H1 (cell line): ENCODE measurements around the gene ZNF548. TPM values are rescaled to one million over a fixed set of nuclear protein-coding genes. Genes with fewer than 3 reads are reported as not detected.

Experiments
- CTCF ChIA-PET: fragments of 300-600 bp; sonication (Branson Sonifier 250); formaldehyde crosslinking; loops from one replicate; lab custom pipeline; 2021; ENCODE audit not compliant: partially characterized antibody; lab: Charles Lee
- POLR2A ChIA-PET: fragments of 300-600 bp; sonication (Branson Sonifier 250); formaldehyde crosslinking; loops from one replicate; lab custom pipeline; 2021; ENCODE audit warnings: inconsistent platforms; ENCODE audit not compliant: partially characterized antibody; lab: Charles Lee
- DNase-seq, 2 experiments: peaks; one replicate each; pipeline versions ENCODE4 v3.0.0 to v3.0.0-alpha.2; 2010 to 2022; ENCODE audit warnings: low spot score in 2 of 2, low read depth in 1 of 2, mixed read lengths in 1 of 2
- FAIRE-seq: peaks from 2 replicates; lab custom pipeline; 2011; peaks lifted over from hg19 to GRCh38; lab: Jason Lieb, UNC
- H2AFZ ChIP-seq: 2 replicates; pipeline ENCODE4 v1.8.1; 2012; ENCODE audit warnings: low read length, inconsistent platforms
- H2AK5ac ChIP-seq: 2 replicates; pipeline ENCODE4 v1.6.1; 2013; ENCODE audit warnings: low read depth, low read length
- H2BK120ac ChIP-seq: replicated peaks from 2 replicates; pipeline ENCODE3; 2013; ENCODE audit warnings: low read depth, low read length, inconsistent platforms
- H2BK12ac ChIP-seq: 2 replicates; pipeline ENCODE4 v1.6.1; 2013; ENCODE audit warnings: low read depth, low read length
- H2BK15ac ChIP-seq: 2 replicates; pipeline ENCODE4 v1.6.1; 2013; ENCODE audit warnings: low read length
- H2BK20ac ChIP-seq: 2 replicates; pipeline ENCODE4 v1.6.1; 2013; ENCODE audit warnings: low read length
- H2BK5ac ChIP-seq: 2 replicates; pipeline ENCODE4 v1.6.1; 2013; ENCODE audit warnings: low read depth, low read length
- H3K14ac ChIP-seq: 2 replicates; pipeline ENCODE4 v1.6.1; 2013; ENCODE audit warnings: inconsistent platforms; ENCODE audit not compliant: insufficient read length
- H3K18ac ChIP-seq: 2 replicates; pipeline ENCODE4 v1.6.1; 2013; ENCODE audit warnings: low read length; ENCODE audit errors: extremely low read depth
- H3K23ac ChIP-seq: 2 replicates; pipeline ENCODE4 v1.6.1; 2013; ENCODE audit warnings: inconsistent platforms; ENCODE audit not compliant: insufficient read length
- H3K23me2 ChIP-seq: 2 replicates; pipeline ENCODE4 v1.6.1; 2013; ENCODE audit warnings: low read depth, low read length
- H3K27ac ChIP-seq: 2 replicates; pipeline ENCODE4 v1.6.1; 2011; ENCODE audit warnings: low read depth, low read length, inconsistent platforms
- H3K27me3 ChIP-seq, 4 experiments: replicated peaks in 1 of 4; 1 replicate in 1 of 4; 2 replicates in 3 of 4; pipeline versions ENCODE4 v1.6.1 to v1.8.1; 2011 to 2013; ENCODE audit warnings: low read length in 3 of 4, mild to moderate bottlenecking in 3 of 4, inconsistent platforms in 2 of 4, mixed read lengths in 2 of 4, moderate library complexity in 1 of 4; ENCODE audit not compliant: control insufficient read depth in 3 of 4, insufficient read depth in 3 of 4; ENCODE audit errors: extremely low read depth in 1 of 4
- H3K36me3 ChIP-seq, 4 experiments: 2 replicates each; pipeline versions ENCODE4 v1.6.1 to v1.8.1; 2011 to 2013; ENCODE audit warnings: mild to moderate bottlenecking in 4 of 4, low read length in 3 of 4, moderate library complexity in 2 of 4, control low read depth in 1 of 4, inconsistent platforms in 1 of 4; ENCODE audit not compliant: insufficient read depth in 4 of 4, control insufficient read depth in 2 of 4
- H3K4ac ChIP-seq: replicated peaks from 2 replicates; pipeline ENCODE3; 2013; ENCODE audit warnings: low read length, low read depth, mixed read lengths, inconsistent platforms; ENCODE audit not compliant: insufficient read length
- H3K4me1 ChIP-seq, 4 experiments: replicated peaks in 1 of 4; 1 replicate in 1 of 4; 2 replicates in 3 of 4; pipeline versions ENCODE4 v1.6.1 to v1.8.1; 2011 to 2013; ENCODE audit warnings: low read length in 3 of 4, inconsistent platforms in 2 of 4, mixed read lengths in 1 of 4; ENCODE audit not compliant: insufficient read depth in 4 of 4, control insufficient read depth in 3 of 4
- H3K4me2 ChIP-seq, 2 experiments: 2 replicates each; pipeline versions ENCODE4 v1.6.1 to v1.8.1; 2011 to 2013; ENCODE audit warnings: low read depth in 2 of 2, low read length in 2 of 2, control low read depth in 1 of 2, inconsistent platforms in 1 of 2, mild to moderate bottlenecking in 1 of 2; ENCODE audit not compliant: insufficient read depth in 1 of 2
- H3K4me3 ChIP-seq, 4 experiments: fragments of 200-600, 300-600 bp in 1 of 4; sonication (generic), shearing (Covaris generic), sonication (Bioruptor Twin) in 1 of 4; 2 replicates each; pipeline versions ENCODE4 v1.5.1 to v1.8.1; 2011 to 2016; ENCODE audit warnings: low read length in 4 of 4, low read depth in 3 of 4, control low read depth in 2 of 4, inconsistent platforms in 2 of 4, mild to moderate bottlenecking in 2 of 4, mixed read lengths in 1 of 4, moderate library complexity in 1 of 4; ENCODE audit not compliant: insufficient read depth in 2 of 4; ENCODE audit errors: extremely low read depth in 1 of 4
- H3K56ac ChIP-seq: replicated peaks from 2 replicates; pipeline ENCODE3; 2013; ENCODE audit warnings: low read depth, mild to moderate bottlenecking, mixed read lengths, low read length, inconsistent platforms; ENCODE audit not compliant: insufficient read length
- H3K79me1 ChIP-seq: 2 replicates; pipeline ENCODE4 v1.6.1; 2013; ENCODE audit warnings: low read depth, low read length, control low read depth
- H3K79me2 ChIP-seq, 2 experiments: 2 replicates each; pipeline versions ENCODE4 v1.6.1 to v1.8.1; 2012 to 2013; ENCODE audit warnings: low read length in 2 of 2, mild to moderate bottlenecking in 2 of 2, inconsistent platforms in 1 of 2; ENCODE audit not compliant: insufficient read depth in 2 of 2, control insufficient read depth in 1 of 2
- H3K9ac ChIP-seq, 4 experiments: replicated peaks in 1 of 4; 1 replicate in 1 of 4; 2 replicates in 3 of 4; pipeline versions ENCODE4 v1.6.1 to v1.8.1; 2011 to 2013; ENCODE audit warnings: low read depth in 3 of 4, low read length in 3 of 4, control low read depth in 2 of 4, mild to moderate bottlenecking in 2 of 4, moderate library complexity in 2 of 4, inconsistent platforms in 1 of 4; ENCODE audit errors: extremely low read depth in 1 of 4
- H3K9me3 ChIP-seq, 2 experiments: 2 replicates each; pipeline versions ENCODE4 v1.6.1 to v1.8.1; 2012 to 2013; ENCODE audit warnings: mild to moderate bottlenecking in 2 of 2, moderate library complexity in 2 of 2, control low read depth in 1 of 2, inconsistent platforms in 1 of 2, low read depth in 1 of 2, low read length in 1 of 2, mixed read lengths in 1 of 2; ENCODE audit not compliant: insufficient read depth in 2 of 2
- H4K20me1 ChIP-seq, 2 experiments: replicated peaks in 1 of 2; 2 replicates each; pipeline versions ENCODE3 to v1.8.1; 2011 to 2013; ENCODE audit warnings: inconsistent platforms in 2 of 2, low read length in 2 of 2, mild to moderate bottlenecking in 1 of 2; ENCODE audit not compliant: insufficient read depth in 2 of 2, control insufficient read depth in 1 of 2
- H4K5ac ChIP-seq: 2 replicates; pipeline ENCODE4 v1.6.1; 2013; ENCODE audit warnings: low read length, low read depth, mixed read lengths, inconsistent platforms; ENCODE audit not compliant: insufficient read length
- H4K8ac ChIP-seq: 2 replicates; pipeline ENCODE4 v1.8.0; 2013; ENCODE audit warnings: mild to moderate bottlenecking, moderate library complexity, low read length, inconsistent platforms; ENCODE audit not compliant: insufficient read depth; ENCODE audit errors: extremely low read depth
- H4K91ac ChIP-seq: replicated peaks from 2 replicates; pipeline ENCODE3; 2013; ENCODE audit warnings: low read length, mixed read lengths, inconsistent platforms; ENCODE audit not compliant: insufficient read length
- ASH2L ChIP-seq: fragments of 200-600, 300-600 bp; sonication (generic); IDR thresholded peaks from one replicate; pipeline ENCODE4 v1.7.1; 2017; ENCODE audit warnings: low read length
- ATF2 ChIP-seq: IDR thresholded peaks from 2 replicates; pipeline ENCODE4 v1.6.1; 2012; ENCODE audit warnings: low read length, inconsistent platforms
- CHD2 ChIP-seq: IDR thresholded peaks from 2 replicates; pipeline ENCODE4 v1.6.1; 2012; ENCODE audit warnings: low read length, improper control_type of control experiment
- CTBP2 ChIP-seq: IDR thresholded peaks from 2 replicates; pipeline ENCODE4 v1.7.0; 2011; ENCODE audit warnings: borderline replicate concordance, mild to moderate bottlenecking, moderate library complexity, mixed read lengths, low read length; ENCODE audit not compliant: insufficient read depth, insufficient read length
- KDM5A ChIP-seq: fragments of 200-600 bp; IDR thresholded peaks from 2 replicates; pipeline ENCODE4 v1.7.1; 2012; ENCODE audit warnings: mild to moderate bottlenecking, low read length, inconsistent platforms, mixed read lengths
- POLR2A ChIP-seq, 2 experiments: IDR thresholded peaks; 1 replicate in 1 of 2; 2 replicates in 1 of 2; pipeline ENCODE4 v1.6.1; 2011; ENCODE audit warnings: low read depth in 2 of 2, low read length in 2 of 2, mild to moderate bottlenecking in 2 of 2; ENCODE audit errors: control extremely low read depth in 1 of 2
- RNF2 ChIP-seq: fragments of 200-900, 300-1000 bp; sonication (generic); IDR thresholded peaks from 2 replicates; pipeline ENCODE4 v1.7.1; 2016; ENCODE audit warnings: borderline replicate concordance, low read depth, mild to moderate bottlenecking, antibody characterized with exemption, low read length; ENCODE audit not compliant: poor library complexity, severe bottlenecking; ENCODE audit errors: missing control alignments
- TBP ChIP-seq: IDR thresholded peaks from 2 replicates; pipeline ENCODE4 v1.6.1; 2011; ENCODE audit warnings: low read depth, low read length, improper control_type of control experiment
- USF2 ChIP-seq: IDR thresholded peaks from 2 replicates; pipeline ENCODE4 v1.6.1; 2011; ENCODE audit warnings: low read length, improper control_type of control experiment
- YY1 ChIP-seq: IDR thresholded peaks from 2 replicates; pipeline ENCODE4 v1.6.1; 2011; ENCODE audit warnings: low read depth, mild to moderate bottlenecking, low read length
- WGBS, 2 experiments: shearing (Covaris generic) in 1 of 2; methylation state at CpG; one replicate each; pipeline versions ENCODE4 v1.1.6 to v1.1.7; 2013 to 2015; ENCODE audit warnings: low lambda C conversion rate in 2 of 2, mixed read lengths in 2 of 2, inconsistent platforms in 1 of 2, low coverage in 1 of 2, missing lambda C conversion rate in 1 of 2; ENCODE audit not compliant: insufficient replicate concordance in 2 of 2, insufficient coverage in 1 of 2, insufficient read length in 1 of 2; ENCODE audit errors: extremely low coverage in 1 of 2, missing lambda C conversion rate in 1 of 2; 5-methylcytosine and 5-hydroxymethylcytosine counted together
- polyA plus RNA-seq, 7 experiments: library from polyadenylated mRNA; depleted of rRNA in 3 of 7; stranded (reverse) in 5 of 7; unstranded in 2 of 7; fragments of >200 nt in 5 of 7; fragments of 200-250 nt in 2 of 7; gene quantifications; 1 replicate in 5 of 7; 2 replicates in 1 of 7; 4 replicates in 1 of 7; pipeline versions ENCODE4 v1.2.1 to v1.2.3, GENCODE V29; 2011 to 2013; ENCODE audit warnings: missing spikeins in 2 of 7, mixed read lengths in 2 of 7
- total RNA-seq: library from RNA; stranded (reverse); fragmentation: NEBNext Ultra II Directional; extraction: Animal tissue kit (Norgen Biotek cat#: 25700); gene quantifications from 2 replicates; pipeline ENCODE4 v1.2.1, GENCODE V29; 2021

The ZNF548 gene
- total and polyA plus RNA-seq, 2 of the 8 experiments (the other 6 are each of a cell fraction or from before 2014, with no cell fraction given), result 7.4 to 9.9 TPM

DNA sequence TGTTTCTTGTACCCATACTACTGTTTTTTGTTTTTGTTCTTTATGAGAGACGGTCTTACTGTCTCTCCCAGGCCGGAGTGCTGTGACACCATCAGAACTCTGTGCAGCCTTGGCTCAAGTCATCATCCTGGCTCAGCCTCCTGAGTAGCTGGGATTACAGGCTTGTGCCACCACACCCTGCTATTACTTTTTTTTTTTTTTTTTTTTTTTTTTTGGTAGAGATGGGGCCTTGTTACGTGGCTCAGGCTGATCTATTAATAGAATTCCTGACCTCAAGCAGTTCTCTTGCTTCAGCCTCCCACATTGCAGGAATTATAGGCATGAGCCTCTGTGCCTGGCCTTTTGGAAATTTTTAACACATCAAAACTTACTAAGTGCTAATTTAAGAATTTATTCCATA, 41.5 kb upstream of the ZNF548 start:
- no peak overlapping the region for H2BK20ac ChIP-seq
- no peak overlapping the region for H3K56ac ChIP-seq
- H3K4me1 ChIP-seq, result peaks cover 0 to 4% (median 4%) of the 10 kb centered on the region in 4 experiments; a peak in 5 of 7 replicates
- peaks cover 0 to 2% of the 10 kb centered on the region in 2 experiments for H4K20me1 ChIP-seq
- no peak overlapping the region for H4K8ac ChIP-seq
- H2BK15ac ChIP-seq, result no peak overlapping the region
- no peaks in the 10 kb centered on the region for H3K9me3 ChIP-seq
- no peak overlapping the region for H3K4ac ChIP-seq
- H3K4me3 ChIP-seq, result no peak overlapping the region
- CTCF ChIA-PET, result interaction anchor here (1.1 kb wide), 2 partner anchors 9 to 244 kb away, joined by 3 read pairs; no protein-coding TSS in a partner anchor
- no peak overlapping the region for H3K14ac ChIP-seq
- no peak overlapping the region for H2BK12ac ChIP-seq
- DNase-seq (no peak), FAIRE-seq (no peak)
- no peak overlapping the region for H2AFZ ChIP-seq
- no peak overlapping the region for H4K5ac ChIP-seq
- WGBS, 2 experiments, result 79% methylated on average over 3 of the region's 3 CpGs; no CpG with 5 or more reads in 1 of the 2 experiments
- peaks cover 0 to 4% (median 1%) of the 10 kb centered on the region in 4 experiments; a peak in 1 of 8 replicates for H3K36me3 ChIP-seq
- H2BK120ac ChIP-seq, result no peak overlapping the region
- H3K27ac ChIP-seq, result no peak overlapping the region
- H2BK5ac ChIP-seq, result no peak overlapping the region
- H3K23ac ChIP-seq, result no peak overlapping the region
- H3K23me2 ChIP-seq, result peaks cover 12% of the 10 kb centered on the region; the same call in 1 of the 2 replicates
- no peaks in the 10 kb centered on the region for H3K27me3 ChIP-seq
- POLR2A ChIA-PET, result interaction anchor here (2.1 kb wide), 1 partner anchor 15 kb away, joined by 4 read pairs; the partner anchor contains the start of genes TRAPPC2B and ZNF547
- peaks cover 6 to 21% of the 10 kb centered on the region in 2 experiments; a peak in 3 of 4 replicates for H3K79me2 ChIP-seq
- H3K4me2 ChIP-seq, result no peak overlapping the region
- no peak overlapping the region for H3K9ac ChIP-seq
- H3K18ac ChIP-seq, result no peak overlapping the region
- H3K79me1 ChIP-seq, result peaks cover 7% of the 10 kb centered on the region; the same call in 1 of the 2 replicates
- H2AK5ac ChIP-seq, result no peak overlapping the region
- H4K91ac ChIP-seq, result no peak overlapping the region
- TF ChIP-seq ASH2L, result no peak
- no peak for TF ChIP-seq TBP
- TF ChIP-seq POLR2A (IDR thresholded peaks at IDR 0.05; ENCODE audit: control extremely low read depth in 1 of 2, low read depth in 2 of 2, low read length in 2 of 2), result no peak
- TF ChIP-seq CTBP2, result no peak
- TF ChIP-seq ATF2, result no peak
- TF ChIP-seq KDM5A, result no peak
- TF ChIP-seq USF2, result no peak
- TF ChIP-seq YY1, result no peak
- no peak for TF ChIP-seq CHD2
- TF ChIP-seq RNF2, result no peak
